Lower leg skin (tissue), 3 donors: ENCODE data around the gene PTPRN2.

Source experiments
- POLR2A ChIP-seq, 2 donors: fragments of 450-650 bp; IDR thresholded peaks; one replicate each; pipeline ENCODE4 v1.6.1; 2016 to 2017; ENCODE audit warnings: antibody characterized with exemption in 2 of 2, mild to moderate bottlenecking in 1 of 2, moderate library complexity in 1 of 2
- TF ChIP-seq, protein P1 (sequence below), 3 donors: fragments of 450-650 bp; IDR thresholded peaks; one replicate each; pipeline ENCODE4 v1.5.1; 2016; ENCODE audit warnings: antibody characterized with exemption in 3 of 3, mild to moderate bottlenecking in 3 of 3, moderate library complexity in 2 of 3

GRCh38 chr7:158351481-158351880 is 236.1 kb downstream of the PTPRN2 start:
- TF ChIP-seq, protein P1, sequence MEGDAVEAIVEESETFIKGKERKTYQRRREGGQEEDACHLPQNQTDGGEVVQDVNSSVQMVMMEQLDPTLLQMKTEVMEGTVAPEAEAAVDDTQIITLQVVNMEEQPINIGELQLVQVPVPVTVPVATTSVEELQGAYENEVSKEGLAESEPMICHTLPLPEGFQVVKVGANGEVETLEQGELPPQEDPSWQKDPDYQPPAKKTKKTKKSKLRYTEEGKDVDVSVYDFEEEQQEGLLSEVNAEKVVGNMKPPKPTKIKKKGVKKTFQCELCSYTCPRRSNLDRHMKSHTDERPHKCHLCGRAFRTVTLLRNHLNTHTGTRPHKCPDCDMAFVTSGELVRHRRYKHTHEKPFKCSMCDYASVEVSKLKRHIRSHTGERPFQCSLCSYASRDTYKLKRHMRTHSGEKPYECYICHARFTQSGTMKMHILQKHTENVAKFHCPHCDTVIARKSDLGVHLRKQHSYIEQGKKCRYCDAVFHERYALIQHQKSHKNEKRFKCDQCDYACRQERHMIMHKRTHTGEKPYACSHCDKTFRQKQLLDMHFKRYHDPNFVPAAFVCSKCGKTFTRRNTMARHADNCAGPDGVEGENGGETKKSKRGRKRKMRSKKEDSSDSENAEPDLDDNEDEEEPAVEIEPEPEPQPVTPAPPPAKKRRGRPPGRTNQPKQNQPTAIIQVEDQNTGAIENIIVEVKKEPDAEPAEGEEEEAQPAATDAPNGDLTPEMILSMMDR (IDR thresholded peaks at IDR 0.05): no peak
- no peak for TF ChIP-seq POLR2A (IDR thresholded peaks at IDR 0.05)
